HG02981 (cell line): ENCODE measurements around the gene SCAMP4.

Experiments used
- ATAC-seq: cut with Tn5 transposase; IDR thresholded peaks from one replicate; pipeline ENCODE4 v1.9.1; 2021; ENCODE audit warnings: mild to moderate bottlenecking, moderate library complexity; ENCODE audit not compliant: unreplicated experiment

Gene SCAMP4

GRCh38 chr19:1905110-1905862 is at the start of gene SCAMP4, which contains the start of gene ADAT3:
TSS of gene SCAMP4 (plus strand) at chr19:1905399. CDS start at chr19:1915020, 9,621 bp downstream.
TSS of gene ADAT3 (plus strand) at chr19:1905399. CDS start at chr19:1912048, 6,649 bp downstream.
- peak; percentile 81 for ATAC-seq

- no peak for ATAC-seq
Observed at GRCh38 chr19:1855828-1856255, 49.4 kb upstream of the SCAMP4 start.

GRCh38 chr19:1856345-1856697 is 48.9 kb upstream of the SCAMP4 start:
- no peak for ATAC-seq

- no peak for ATAC-seq
Observed at GRCh38 chr19:1856698-1857603, 48.2 kb upstream of the SCAMP4 start.

- no peak for ATAC-seq
Observed at GRCh38 chr19:1857648-1858326, 47.4 kb upstream of the SCAMP4 start.

- no peak for ATAC-seq
Observed at GRCh38 chr19:1858412-1859081, 46.7 kb upstream of the SCAMP4 start.

- ATAC-seq = no peak
Observed at GRCh38 chr19:1859331-1859781, 45.8 kb upstream of the SCAMP4 start.

- no peak for ATAC-seq
Observed at GRCh38 chr19:1860042-1860775, 45.0 kb upstream of the SCAMP4 start.

GRCh38 chr19:1860821-1861598 is 44.2 kb upstream of the SCAMP4 start:
- no peak for ATAC-seq

- no peak for ATAC-seq
Observed at GRCh38 chr19:1861599-1862031, 43.6 kb upstream of the SCAMP4 start.

GRCh38 chr19:1862068-1862423 is 43.2 kb upstream of the SCAMP4 start:
- no peak for ATAC-seq

GRCh38 chr19:1862424-1863327 is 42.5 kb upstream of the SCAMP4 start:
- peak; percentile 2 for ATAC-seq

- no peak for ATAC-seq
Observed at GRCh38 chr19:1863328-1863637, 41.9 kb upstream of the SCAMP4 start, which contains the start of gene KLF16. TSS of gene KLF16 (minus strand) at chr19:1863579. CDS start at chr19:1863497, 82 bp downstream.

- ATAC-seq = peak; percentile 47
Observed at GRCh38 chr19:1863638-1864479, 41.3 kb upstream of the SCAMP4 start.

- ATAC-seq = peak; percentile 27
Observed at GRCh38 chr19:1864480-1865171, 40.6 kb upstream of the SCAMP4 start.

- no peak for ATAC-seq
Observed at GRCh38 chr19:1865172-1866010, 39.8 kb upstream of the SCAMP4 start.
